ENCODE results near the gene MAN1A2.

MAN1A2 gene

GRCh38 chr1:117367046-117368025, at the start of gene MAN1A2:
Gene MAN1A2 (plus strand): TSS chr1:117367449. CDS start chr1:117368184, 735 bp downstream.
- no peak within 1 kb of the TSS for H3K4me3 ChIP-seq (IDR thresholded peaks at IDR 0.05; ENCODE audit: insufficient read depth, low read depth, low read length)

DNA sequence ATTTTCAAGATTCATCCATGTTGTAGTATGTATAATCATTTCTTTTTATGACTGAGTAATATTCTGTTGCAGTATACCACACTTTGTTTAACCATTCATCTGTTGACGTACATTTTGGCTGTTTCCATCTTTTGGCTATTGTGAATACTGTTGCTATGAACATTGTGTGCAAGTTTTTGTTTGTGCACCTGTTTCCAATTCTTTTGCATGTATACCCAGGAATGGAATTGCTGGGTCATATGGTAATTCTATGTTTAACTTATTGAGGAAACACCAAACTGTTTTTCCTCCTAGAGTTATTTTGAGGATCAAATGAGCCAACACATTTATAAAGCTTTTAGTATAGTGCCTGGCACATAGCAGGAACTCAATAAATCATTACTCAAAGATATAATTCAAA, 49.2 kb upstream of the MAN1A2 start:
- TF ChIP-seq CTCF (conservative IDR thresholded peaks at IDR 0.05; ENCODE audit: low read depth, low read length): no peak
- H3K36me3 ChIP-seq (ENCODE audit: insufficient read depth): no peaks in the 10 kb centered on the region
- no peaks in the 10 kb centered on the region for H3K4me1 ChIP-seq (ENCODE audit: low read depth, poor library complexity, severe bottlenecking)
- H3K9ac ChIP-seq: no peak overlapping the region
- H3K27me3 ChIP-seq (ENCODE audit: insufficient read depth, low read depth): no peaks in the 10 kb centered on the region
- H3K4me3 ChIP-seq (IDR thresholded peaks at IDR 0.05; ENCODE audit: insufficient read depth, low read depth, low read length): no peak overlapping the region
- no peak overlapping the region for H3K4me2 ChIP-seq
- H3K27ac ChIP-seq: no peak overlapping the region
- no peak overlapping the region for H2AFZ ChIP-seq (ENCODE audit: low read depth)
- no peaks in the 10 kb centered on the region for H3K79me2 ChIP-seq (ENCODE audit: insufficient read depth, low read depth)
- no peaks in the 10 kb centered on the region for H4K20me1 ChIP-seq (ENCODE audit: insufficient read depth)

More at GRCh38 chr1:117367046-117368025, at the start of gene MAN1A2:
- peak within 1 kb of the TSS; percentile 92 for H3K27ac ChIP-seq
- H2AFZ ChIP-seq (ENCODE audit: low read depth): peak within 1 kb of the TSS; percentile 71
- H3K79me2 ChIP-seq (ENCODE audit: insufficient read depth, low read depth): peaks cover 58% of the 10 kb centered on the region
- peak within 1 kb of the TSS; percentile 82 for H3K9ac ChIP-seq
- no peaks in the 10 kb centered on the region for H3K36me3 ChIP-seq (ENCODE audit: insufficient read depth)
- H3K27me3 ChIP-seq (ENCODE audit: insufficient read depth, low read depth): no peaks in the 10 kb centered on the region
- H4K20me1 ChIP-seq (ENCODE audit: insufficient read depth): no peaks in the 10 kb centered on the region
- peak within 1 kb of the TSS; percentile 84 for H3K4me2 ChIP-seq
- peaks cover 28% of the 10 kb centered on the region for H3K4me1 ChIP-seq (ENCODE audit: low read depth, poor library complexity, severe bottlenecking)
- no peak for TF ChIP-seq CTCF (conservative IDR thresholded peaks at IDR 0.05; ENCODE audit: low read depth, low read length)

- TF ChIP-seq CTCF (conservative IDR thresholded peaks at IDR 0.05; ENCODE audit: low read depth, low read length): no peak
- Histone ChIP-seq H3K79me2 (ENCODE audit: insufficient read depth, low read depth) (no peaks in the 10 kb centered on the region), H3K9ac (no peak overlapping the region)
Measured at GRCh38 chr1:117318426-117318825, 48.8 kb upstream of the MAN1A2 start.

GRCh38 chr1:117320515-117320914, 46.7 kb upstream of the MAN1A2 start:
- H3K27ac ChIP-seq: no peak overlapping the region
- no peak overlapping the region for H3K4me3 ChIP-seq (IDR thresholded peaks at IDR 0.05; ENCODE audit: insufficient read depth, low read depth, low read length)
- H3K9ac ChIP-seq: no peak overlapping the region
- H2AFZ ChIP-seq (ENCODE audit: low read depth): no peak overlapping the region
- no peak overlapping the region for H3K4me2 ChIP-seq
- H4K20me1 ChIP-seq (ENCODE audit: insufficient read depth): no peaks in the 10 kb centered on the region
- H3K4me1 ChIP-seq (ENCODE audit: low read depth, poor library complexity, severe bottlenecking): no peaks in the 10 kb centered on the region
- H3K36me3 ChIP-seq (ENCODE audit: insufficient read depth): no peaks in the 10 kb centered on the region
- H3K79me2 ChIP-seq (ENCODE audit: insufficient read depth, low read depth): no peaks in the 10 kb centered on the region
- no peaks in the 10 kb centered on the region for H3K27me3 ChIP-seq (ENCODE audit: insufficient read depth, low read depth)
- no peak for TF ChIP-seq CTCF (conservative IDR thresholded peaks at IDR 0.05; ENCODE audit: low read depth, low read length)

More at GRCh38 chr1:117318426-117318825, 48.8 kb upstream of the MAN1A2 start:
- Histone ChIP-seq H3K27me3 (ENCODE audit: insufficient read depth, low read depth) (no peaks in the 10 kb centered on the region), H3K4me1 (ENCODE audit: low read depth, poor library complexity, severe bottlenecking) (no peaks in the 10 kb centered on the region), H3K4me3 (IDR thresholded peaks at IDR 0.05; ENCODE audit: insufficient read depth, low read depth, low read length) (no peak overlapping the region), H3K36me3 (ENCODE audit: insufficient read depth) (no peaks in the 10 kb centered on the region), H2AFZ (ENCODE audit: low read depth) (no peak overlapping the region), H3K27ac (no peak overlapping the region), H3K4me2 (no peak overlapping the region), H4K20me1 (ENCODE audit: insufficient read depth) (no peaks in the 10 kb centered on the region)
